Naive thymus-derived CD4-positive, alpha-beta T cell (primary cell): ENCODE data around the gene KIDINS220. TPM values are rescaled to one million over a fixed set of nuclear protein-coding genes. Genes with fewer than 3 reads are reported as not detected.
A peak's percentile ranks its signal among the peaks of the same experiment; 100 is the strongest.
"Not testable (repeated sequence)": the region's sequence is repeated elsewhere in the genome, so short reads cannot be mapped to it uniquely, and the experiment has no call there.

Experiments used
- ATAC-seq: fragments of 150-1000 bp; cut with Tn5 transposase; 2 replicates; pipeline ENCODE4 v1.10.0; 2021; ENCODE audit warnings: mild to moderate bottlenecking, moderate library complexity
- CTCF ChIA-PET: fragments of 350-600 bp; sonication (Branson Sonifier 250); formaldehyde crosslinking; loops from one replicate; lab custom pipeline; 2021; ENCODE audit warnings: antibody characterized with exemption; lab: Charles Lee
- POLR2A ChIA-PET: fragments of 350-600 bp; sonication (Branson Sonifier 250); formaldehyde crosslinking; loops from one replicate; lab custom pipeline; 2021; ENCODE audit warnings: antibody characterized with exemption, inconsistent platforms; lab: Charles Lee
- DNase-seq, 9 donors: peaks; one replicate each; pipeline versions ENCODE4 v3.0.0 to v3.0.0-alpha.2; 2020 to 2022; ENCODE audit warnings: mixed read lengths in 1 of 9
- H3K27ac ChIP-seq: one replicate; pipeline ENCODE4 v1.7.0; 2013; ENCODE audit warnings: mild to moderate bottlenecking, low read depth, low read length, moderate library complexity
- H3K27me3 ChIP-seq, 2 donors: one replicate each; pipeline ENCODE4 v1.7.0; 2013; ENCODE audit warnings: low read length in 2 of 2, mild to moderate bottlenecking in 2 of 2, moderate library complexity in 2 of 2; ENCODE audit not compliant: control insufficient read depth in 2 of 2, insufficient read depth in 2 of 2
- H3K36me3 ChIP-seq, 3 experiments: 1 replicate in 2 of 3; 2 replicates in 1 of 3; pipeline ENCODE4 v1.7.0; 2013; ENCODE audit warnings: low read length in 3 of 3, mild to moderate bottlenecking in 3 of 3, moderate library complexity in 1 of 3; ENCODE audit not compliant: insufficient read depth in 3 of 3, control insufficient read depth in 2 of 3
- H3K4me1 ChIP-seq, 2 donors: one replicate each; pipeline ENCODE4 v1.7.0; 2013; ENCODE audit warnings: low read length in 2 of 2, mild to moderate bottlenecking in 2 of 2, moderate library complexity in 1 of 2; ENCODE audit not compliant: control insufficient read depth in 2 of 2, insufficient read depth in 2 of 2
- H3K4me3 ChIP-seq: 2 replicates; pipeline ENCODE4 v1.7.0; 2013; ENCODE audit warnings: mild to moderate bottlenecking, low read length
- H3K9me3 ChIP-seq, 3 experiments: 1 replicate in 2 of 3; 2 replicates in 1 of 3; pipeline ENCODE4 v1.7.0; 2013; ENCODE audit warnings: low read length in 3 of 3; ENCODE audit not compliant: control insufficient read depth in 2 of 3
- H3K27ac Mint-ChIP-seq, 9 donors: one replicate each; pipeline ENCODE4 v1.8.0; 2020 to 2022; ENCODE audit warnings: mixed read lengths in 9 of 9, mild to moderate bottlenecking in 8 of 9, moderate library complexity in 5 of 9, inconsistent platforms in 2 of 9
- H3K27me3 Mint-ChIP-seq, 5 donors: one replicate each; pipeline ENCODE4 v1.8.0; 2021 to 2022; ENCODE audit warnings: mixed read lengths in 5 of 5, mild to moderate bottlenecking in 1 of 5
- H3K36me3 Mint-ChIP-seq, 5 donors: one replicate each; pipeline ENCODE4 v1.8.0; 2020 to 2022; ENCODE audit warnings: mixed read lengths in 5 of 5, mild to moderate bottlenecking in 3 of 5, inconsistent platforms in 1 of 5
- H3K4me1 Mint-ChIP-seq, 7 donors: one replicate each; pipeline ENCODE4 v1.8.0; 2020 to 2022; ENCODE audit warnings: mixed read lengths in 7 of 7, mild to moderate bottlenecking in 3 of 7, inconsistent platforms in 1 of 7
- H3K4me3 Mint-ChIP-seq, 10 donors: one replicate each; pipeline ENCODE4 v1.8.0; 2020 to 2022; ENCODE audit warnings: mild to moderate bottlenecking in 10 of 10, mixed read lengths in 10 of 10, moderate library complexity in 6 of 10, inconsistent platforms in 2 of 10
- H3K9me3 Mint-ChIP-seq, 11 donors: one replicate each; pipeline ENCODE4 v1.8.0; 2020 to 2022; ENCODE audit warnings: mixed read lengths in 11 of 11, mild to moderate bottlenecking in 4 of 11, inconsistent platforms in 1 of 11, moderate library complexity in 1 of 11
- intact Hi-C, 2 donors: fragments of 100-400 bp; cut with micrococcal nuclease; formaldehyde crosslinking; loops; one replicate each; pipeline ENCODE4 v1.15.1; 2023
- polyA plus RNA-seq, 2 donors: library from polyadenylated mRNA; unstranded; fragments of 300-500 nt; fragmentation: Illumina TruSeq; gene quantifications; one replicate each; pipeline ENCODE4 v1.2.3, GENCODE V29; 2021
- total RNA-seq, 6 experiments: library from RNA in 5 of 6; stranded (reverse) in 5 of 6; gene quantifications; 1 replicate in 5 of 6; 2 replicates in 1 of 6; pipeline ENCODE4 v1.2.3 and lab custom pipeline; 2021 to 2026

The KIDINS220 gene
- total and polyA plus RNA-seq, 7 experiments from 2014 or later: 23.8 to 54.3 (median 43.0) TPM

DNA sequence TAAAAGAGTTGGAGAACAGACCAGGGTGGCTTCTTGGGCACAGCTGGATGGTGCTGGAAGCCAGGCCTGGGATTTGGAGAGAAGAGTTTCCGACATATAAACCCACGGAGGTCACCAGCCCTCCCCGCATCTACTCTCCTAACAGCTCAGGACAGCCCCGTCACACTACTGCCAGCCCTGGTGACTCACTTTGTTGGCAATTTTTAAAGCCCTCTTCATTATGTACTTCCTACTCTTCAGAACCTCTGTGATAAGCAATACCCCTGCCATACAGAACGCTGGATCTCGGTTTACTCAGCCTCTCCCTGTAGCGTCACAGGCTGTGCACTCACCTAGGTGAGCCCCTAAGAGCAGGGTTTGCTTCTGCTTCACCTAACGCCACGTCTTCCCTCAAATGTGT is 107.5 kb downstream of the KIDINS220 start:
- Histone ChIP-seq H3K27ac (no peak overlapping the region), H3K4me3 (no peak overlapping the region), H3K27me3 (no peaks in the 10 kb centered on the region), H3K4me1 (no peaks in the 10 kb centered on the region), H3K9me3 (no peaks in the 10 kb centered on the region), H3K36me3 (peaks cover 19 to 65% (median 31%) of the 10 kb centered on the region in 3 experiments)
- H3K4me3 Mint-ChIP-seq: no peak overlapping the region
- peaks cover 20 to 56% (median 49%) of the 10 kb centered on the region in 5 donors for H3K36me3 Mint-ChIP-seq
- ChIA-PET CTCF (no interaction called here), POLR2A (no interaction called here)
- H3K27me3 Mint-ChIP-seq: no peaks in the 10 kb centered on the region
- intact Hi-C loops: no loop called here
- DNase-seq (no peak), ATAC-seq (no peak)
- peak overlapping the region in 1 of 9 donors; percentile 4 for H3K27ac Mint-ChIP-seq
- no peaks in the 10 kb centered on the region for H3K9me3 Mint-ChIP-seq
- H3K4me1 Mint-ChIP-seq: no peaks in the 10 kb centered on the region

GRCh38 chr2:8729101-8729500 is 108.3 kb downstream of the KIDINS220 start:
- CTCF ChIA-PET, H3K27me3 Mint-ChIP-seq, H3K27ac Mint-ChIP-seq, H3K27ac ChIP-seq, intact Hi-C loops, H3K4me3 ChIP-seq, H3K4me1 ChIP-seq, ATAC-seq, H3K4me3 Mint-ChIP-seq, H3K4me1 Mint-ChIP-seq, H3K9me3 Mint-ChIP-seq, POLR2A ChIA-PET, H3K9me3 ChIP-seq, DNase-seq, H3K27me3 ChIP-seq: not testable (repeated sequence)
- peaks cover 20 to 56% (median 49%) of the 10 kb centered on the region in 5 donors for H3K36me3 Mint-ChIP-seq
- peaks cover 19 to 58% (median 31%) of the 10 kb centered on the region in 3 experiments for H3K36me3 ChIP-seq

DNA sequence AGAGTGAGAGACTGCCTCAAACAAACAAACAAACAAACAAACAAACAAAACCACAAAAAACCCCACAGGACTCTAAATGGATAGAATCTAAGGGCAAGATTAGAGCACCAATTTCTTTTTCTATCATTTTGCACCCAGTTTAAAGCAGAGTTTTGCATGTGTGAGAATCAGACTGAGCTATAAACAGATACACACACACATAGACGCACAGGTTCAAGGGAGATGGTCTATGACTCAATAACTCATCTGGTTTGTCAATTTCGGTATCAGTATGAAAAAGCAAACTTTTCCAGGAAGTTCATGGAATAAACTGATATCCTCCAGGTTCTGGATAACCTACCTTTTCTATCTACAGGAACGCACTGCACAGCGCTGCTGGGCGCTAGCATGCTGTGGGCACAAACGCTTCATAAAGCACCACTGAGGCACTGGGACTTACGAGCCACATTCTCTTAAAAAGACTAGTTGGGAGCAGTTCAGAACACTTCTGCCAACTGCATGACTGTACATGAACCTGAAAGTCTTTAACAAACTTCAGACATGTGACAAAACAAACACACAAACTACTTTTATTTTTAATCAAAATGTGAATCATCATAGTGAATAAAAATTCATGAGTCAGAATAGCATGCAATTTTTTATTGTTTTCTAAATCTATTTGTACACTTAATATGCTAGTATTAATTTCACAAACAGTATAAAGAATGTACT is 109.0 kb downstream of the KIDINS220 start:
- DNase-seq: no peak
- CTCF ChIA-PET: no interaction called here
- Histone ChIP-seq H3K27me3 (no peaks in the 10 kb centered on the region), H3K36me3 (peaks cover 16 to 52% (median 27%) of the 10 kb centered on the region in 3 experiments), H3K4me3 (no peak overlapping the region), H3K4me1 (no peaks in the 10 kb centered on the region), H3K27ac (no peak overlapping the region), H3K9me3 (no peaks in the 10 kb centered on the region)
- Mint-ChIP-seq H3K9me3 (no peaks in the 10 kb centered on the region), H3K27ac (peak overlapping the region in 2 of 9 donors; percentile 30 to 32), H3K4me1 (no peaks in the 10 kb centered on the region), H3K27me3 (no peaks in the 10 kb centered on the region), H3K36me3 (peaks cover 20 to 52% (median 44%) of the 10 kb centered on the region in 5 donors), H3K4me3 (no peak overlapping the region)
- ATAC-seq: no peak
- POLR2A ChIA-PET: no interaction called here
- intact Hi-C loops: no loop called here

- Mint-ChIP-seq H3K4me1 (no peaks in the 10 kb centered on the region), H3K27me3 (no peaks in the 10 kb centered on the region), H3K36me3 (peaks cover 4 to 32% (median 21%) of the 10 kb centered on the region in 5 donors), H3K4me3 (no peak overlapping the region), H3K9me3 (no peaks in the 10 kb centered on the region), H3K27ac (no peak overlapping the region)
- CTCF ChIA-PET: no interaction called here
- intact Hi-C loops: no loop called here
- H3K4me1 ChIP-seq: no peaks in the 10 kb centered on the region
- ATAC-seq: no peak
- POLR2A ChIA-PET: no interaction called here
- no peaks in the 10 kb centered on the region for H3K9me3 ChIP-seq
- H3K27ac ChIP-seq: no peak overlapping the region
- DNase-seq: no peak
- H3K36me3 ChIP-seq: peaks cover 8 to 28% (median 10%) of the 10 kb centered on the region in 3 experiments
- H3K27me3 ChIP-seq: no peaks in the 10 kb centered on the region
- H3K4me3 ChIP-seq: no peak overlapping the region
Measured at GRCh38 chr2:8725838-8726237, 111.6 kb downstream of the KIDINS220 start.

GRCh38 chr2:8722986-8723385 is 114.4 kb downstream of the KIDINS220 start:
- ChIA-PET CTCF (no interaction called here), POLR2A (no interaction called here)
- H3K27ac ChIP-seq: no peak overlapping the region
- ATAC-seq: no peak
- Mint-ChIP-seq H3K4me1 (no peaks in the 10 kb centered on the region), H3K27me3 (no peaks in the 10 kb centered on the region), H3K27ac (no peak overlapping the region), H3K36me3 (peaks cover 0 to 13% (median under 1%) of the 10 kb centered on the region in 5 donors), H3K9me3 (no peaks in the 10 kb centered on the region), H3K4me3 (no peak overlapping the region)
- no peaks in the 10 kb centered on the region for H3K9me3 ChIP-seq
- peaks cover 0 to 11% (median 3%) of the 10 kb centered on the region in 3 experiments for H3K36me3 ChIP-seq
- no peaks in the 10 kb centered on the region for H3K27me3 ChIP-seq
- no peak for DNase-seq
- no peaks in the 10 kb centered on the region for H3K4me1 ChIP-seq
- H3K4me3 ChIP-seq: no peak overlapping the region
- intact Hi-C loops: no loop called here

GRCh38 chr2:8721410-8721809 is 116.0 kb downstream of the KIDINS220 start:
- Histone ChIP-seq H3K4me3 (no peak overlapping the region), H3K4me1 (no peaks in the 10 kb centered on the region), H3K36me3 (peaks cover 0 to 4% (median 0%) of the 10 kb centered on the region in 3 experiments), H3K27me3 (no peaks in the 10 kb centered on the region), H3K27ac (no peak overlapping the region), H3K9me3 (no peaks in the 10 kb centered on the region)
- no peak for ATAC-seq
- Mint-ChIP-seq H3K27me3 (no peaks in the 10 kb centered on the region), H3K9me3 (peaks cover 0 to 8% (median 0%) of the 10 kb centered on the region in 11 donors), H3K4me3 (no peak overlapping the region), H3K4me1 (no peaks in the 10 kb centered on the region), H3K36me3 (peaks cover 0 to 12% (median 0%) of the 10 kb centered on the region in 5 donors), H3K27ac (no peak overlapping the region)
- DNase-seq: no peak
- ChIA-PET POLR2A (no interaction called here), CTCF (no interaction called here)
- intact Hi-C loops: no loop called here

DNA sequence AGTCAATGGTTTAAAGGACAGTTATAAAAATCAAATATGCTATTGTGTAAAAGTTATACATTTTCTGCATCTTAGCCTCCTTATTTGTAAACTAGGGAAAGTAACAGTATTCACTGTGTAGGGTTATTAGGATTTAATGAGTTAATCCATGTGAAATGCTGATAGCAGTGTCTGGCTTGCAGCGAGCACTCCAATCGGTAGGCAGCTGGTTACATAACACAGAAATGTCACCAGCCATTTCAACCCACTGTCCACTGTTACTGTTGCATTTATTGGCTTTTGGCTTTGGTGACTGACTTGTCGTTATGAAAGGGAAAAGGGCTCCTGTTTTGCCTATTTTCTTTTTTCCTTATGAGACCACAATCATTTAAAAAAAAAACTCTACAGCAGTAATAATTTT is 116.7 kb downstream of the KIDINS220 start:
- intact Hi-C loops: no loop called here
- H3K4me1 ChIP-seq: no peaks in the 10 kb centered on the region
- no peak overlapping the region for H3K27ac ChIP-seq
- ChIA-PET POLR2A (no interaction called here), CTCF (interaction anchor here (0.6 kb wide), 1 partner anchor 1798 kb away, joined by 3 read pairs; no protein-coding TSS in a partner anchor)
- H3K36me3 ChIP-seq: no peaks in the 10 kb centered on the region
- DNase-seq (no peak), ATAC-seq (no peak)
- H3K9me3 ChIP-seq: no peaks in the 10 kb centered on the region
- H3K27me3 Mint-ChIP-seq: peaks cover 0 to 6% (median 0%) of the 10 kb centered on the region in 5 donors
- H3K4me3 Mint-ChIP-seq: no peak overlapping the region
- H3K4me1 Mint-ChIP-seq: no peaks in the 10 kb centered on the region
- H3K4me3 ChIP-seq: no peak overlapping the region
- no peaks in the 10 kb centered on the region for H3K27me3 ChIP-seq
- no peak overlapping the region for H3K27ac Mint-ChIP-seq
- peaks cover 0 to 14% (median 5%) of the 10 kb centered on the region in 11 donors for H3K9me3 Mint-ChIP-seq
- peaks cover 0 to 12% (median 2%) of the 10 kb centered on the region in 5 donors for H3K36me3 Mint-ChIP-seq
